D721Med (cell line): ENCODE results near the gene PSME3IP1.

ENCODE experiments used
- DNase-seq: peaks from one replicate; pipeline ENCODE4 v3.0.0; 2011; ENCODE audit warnings: low spot score; ENCODE audit not compliant: insufficient read length
- FAIRE-seq: peaks from 2 replicates; lab custom pipeline; 2011; peaks lifted over from hg19 to GRCh38; lab: Jason Lieb, UNC
- CTCF ChIP-seq: IDR thresholded peaks from 2 replicates; pipeline ENCODE4 v1.5.1; 2012; ENCODE audit warnings: mild to moderate bottlenecking, control low read depth; ENCODE audit not compliant: insufficient read depth; ENCODE audit errors: missing control alignments

Gene PSME3IP1

GRCh38 chr16:57105184-57105583, 80.7 kb downstream of the PSME3IP1 start:
- no peak for TF ChIP-seq CTCF
- DNase-seq (no peak), FAIRE-seq (no peak)

- no peak for DNase-seq
- no peak for TF ChIP-seq CTCF
- FAIRE-seq: no peak
Observed at GRCh38 chr16:57104706-57105105, 81.1 kb downstream of the PSME3IP1 start.

- no peak for FAIRE-seq
- no peak for TF ChIP-seq CTCF
- no peak for DNase-seq
Observed at GRCh38 chr16:57102888-57103851, 82.7 kb downstream of the PSME3IP1 start.
